NCI-H2081 (cell line): ENCODE data around the gene FAM135A.
"Not testable (repeated sequence)": the region's sequence is repeated elsewhere in the genome, so short reads cannot be mapped to it uniquely, and the experiment has no call there.

ENCODE experiments used
- DNase-seq, 2 experiments: peaks; one replicate each; lab custom pipeline; 2025; lab: John Stamatoyannopoulos, UW

The FAM135A gene

DNA sequence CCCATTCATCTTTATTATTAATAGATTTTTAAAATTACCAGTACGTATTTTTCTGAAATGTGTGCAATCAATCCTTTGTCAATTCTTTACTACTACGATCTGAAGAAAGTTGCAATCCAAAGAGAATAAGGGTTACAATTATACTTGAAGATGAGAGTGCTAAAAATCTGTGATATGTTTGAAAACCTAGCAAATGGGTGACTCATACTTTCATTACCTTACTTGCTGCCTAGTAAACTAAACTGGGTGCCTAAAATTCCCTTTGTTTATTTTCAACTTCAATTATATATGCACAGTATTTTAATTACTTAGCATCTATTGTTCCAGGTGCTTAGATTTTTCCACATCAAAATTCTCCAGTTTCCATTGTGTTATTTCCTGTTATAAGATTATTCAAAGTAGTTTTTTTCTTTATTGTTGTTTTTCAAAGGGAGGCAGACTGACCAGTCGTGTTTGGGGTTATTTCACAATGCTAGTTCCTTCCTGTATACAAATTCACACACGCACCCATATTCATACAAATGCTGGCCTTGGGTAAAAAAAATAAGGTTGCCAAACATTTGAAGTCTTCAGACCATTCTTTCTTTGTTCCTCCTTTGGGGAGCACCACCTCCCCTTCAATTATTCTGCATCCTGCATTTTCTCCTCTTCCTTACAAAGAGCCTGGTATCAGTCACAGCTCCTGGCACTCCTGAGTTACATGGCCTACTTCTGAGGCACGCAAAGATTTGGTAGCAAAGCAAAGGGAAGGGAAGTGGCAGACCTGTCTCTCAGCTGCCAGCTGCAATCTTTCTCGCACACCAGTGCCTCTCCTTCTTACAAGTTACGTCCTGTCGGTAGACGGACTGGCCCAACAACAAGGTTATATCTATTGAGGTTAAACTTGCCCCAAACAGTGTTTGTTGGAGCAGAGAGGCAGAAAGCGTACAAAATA lies 16.2 kb upstream of the FAM135A start:
- no peak for DNase-seq

- peak; percentile 7 to 35 for DNase-seq
These were observed 14.3 kb upstream of the FAM135A start for GRCh38 chr6:70398783-70399728.

GRCh38 chr6:70404658-70405057 lies 8.7 kb upstream of the FAM135A start:
- DNase-seq, result no peak

DNA sequence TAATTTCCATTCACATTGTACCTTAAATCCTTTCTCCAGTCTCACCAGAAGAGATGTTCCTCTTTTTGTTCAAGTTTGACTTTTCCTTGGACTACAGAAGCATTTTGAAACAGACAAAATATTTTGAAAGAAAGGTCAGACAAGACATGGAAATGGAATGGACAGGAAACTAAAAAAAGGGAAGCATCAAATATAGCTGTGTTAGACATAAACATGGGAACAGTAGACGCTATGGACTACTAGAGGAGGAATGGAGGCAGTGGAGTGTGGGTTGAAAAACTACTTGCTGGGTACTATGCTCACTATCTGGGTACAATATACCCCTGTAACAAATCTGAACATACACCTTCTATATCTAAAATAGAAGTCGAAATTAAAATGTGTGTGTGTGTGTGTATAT lies 4.1 kb upstream of the FAM135A start:
- no peak for DNase-seq

DNA sequence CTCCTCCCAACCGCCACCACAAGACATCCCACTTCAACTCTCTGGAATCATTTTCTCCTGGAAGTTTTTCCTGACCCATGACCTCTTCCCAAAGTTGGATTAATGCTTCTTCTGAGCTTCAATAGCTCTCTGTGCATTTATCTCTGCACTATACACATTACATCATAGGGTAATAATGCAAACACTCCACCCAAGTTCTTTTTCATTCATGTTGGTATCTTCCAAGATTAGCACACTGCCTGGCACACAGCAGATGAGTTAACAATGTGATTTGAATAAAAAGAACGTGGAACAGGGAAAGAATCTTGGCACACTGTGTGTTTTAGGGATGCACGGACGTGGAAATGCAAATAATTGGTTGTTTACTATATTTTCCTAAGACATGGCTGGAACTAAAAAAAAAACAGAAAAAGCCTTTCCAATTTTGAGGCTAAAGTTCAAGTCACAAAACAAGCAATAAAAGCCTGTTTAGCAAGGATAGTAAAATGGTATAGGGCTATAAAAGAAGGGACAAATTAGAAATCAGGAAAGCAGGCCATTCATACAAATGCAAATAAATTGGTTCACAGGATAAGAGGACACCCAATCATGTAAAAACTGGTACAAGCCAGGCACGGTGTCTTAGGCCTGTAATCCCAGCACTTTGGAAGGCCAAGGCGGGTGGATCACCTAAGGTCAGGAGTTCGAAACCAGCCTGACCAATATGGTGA lies 1.6 kb upstream of the FAM135A start:
- DNase-seq, result no peak

- no peak for DNase-seq
These were observed 825 bp upstream of the FAM135A start for GRCh38 chr6:70412252-70413113.

DNA sequence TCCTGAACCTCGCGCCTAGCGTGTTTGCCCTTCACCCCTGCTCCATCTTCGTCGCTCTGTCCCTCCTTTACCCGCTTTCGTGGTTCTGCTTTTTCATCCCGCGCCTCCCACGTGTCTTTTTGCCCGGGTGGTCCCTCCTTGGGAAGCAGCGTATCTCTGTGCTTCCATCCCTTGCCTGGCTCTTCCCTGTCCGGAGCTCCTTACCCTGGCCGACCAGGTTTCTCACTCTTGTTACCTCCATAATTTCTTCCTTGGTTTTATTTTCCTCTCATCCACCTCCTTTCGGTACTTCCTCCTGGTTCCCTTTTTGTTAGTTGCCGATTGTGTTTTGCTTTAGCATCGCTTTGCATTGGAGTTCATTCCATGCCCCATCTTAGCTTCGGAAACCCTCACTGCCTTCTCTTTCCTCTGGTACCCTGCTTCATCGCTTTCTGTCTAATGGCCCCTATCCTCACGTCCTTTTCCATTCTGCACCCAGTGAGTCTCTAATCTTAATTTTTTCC lies 735 bp downstream of the FAM135A start:
- DNase-seq, result peak in 1 of 2 experiments; percentile 26

- no peak for DNase-seq
These were observed 1.5 kb downstream of the FAM135A start for GRCh38 chr6:70414813-70415212.

DNA sequence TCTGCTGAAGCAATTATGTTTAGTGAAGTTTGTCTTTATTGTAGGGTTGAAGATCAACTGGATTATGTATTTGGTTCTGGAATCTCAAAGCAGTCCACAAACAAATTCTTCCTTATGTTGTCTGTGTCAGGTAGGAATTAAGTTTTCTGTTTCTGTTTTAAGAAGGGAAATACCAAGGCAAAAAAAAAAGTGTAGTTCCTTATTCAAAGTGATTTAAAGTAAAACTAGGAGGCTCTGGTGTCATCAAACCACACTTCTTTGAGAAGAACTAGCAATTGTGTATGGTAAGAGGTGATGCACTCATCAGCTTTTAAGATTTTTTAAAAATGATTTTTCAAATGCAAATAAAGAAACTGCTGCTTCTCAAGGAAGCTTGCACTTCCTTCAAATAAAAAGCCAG lies 1.9 kb downstream of the FAM135A start:
- no peak for DNase-seq

- no peak for DNase-seq
These were observed 2.4 kb downstream of the FAM135A start for GRCh38 chr6:70415660-70416059.

- no peak for DNase-seq
These were observed 8.2 kb downstream of the FAM135A start for GRCh38 chr6:70421509-70421908.

- DNase-seq, result no peak
These were observed 10.2 kb downstream of the FAM135A start for GRCh38 chr6:70423189-70424134.

- no peak for DNase-seq
These were observed 11.0 kb downstream of the FAM135A start for GRCh38 chr6:70424291-70424690.

DNA sequence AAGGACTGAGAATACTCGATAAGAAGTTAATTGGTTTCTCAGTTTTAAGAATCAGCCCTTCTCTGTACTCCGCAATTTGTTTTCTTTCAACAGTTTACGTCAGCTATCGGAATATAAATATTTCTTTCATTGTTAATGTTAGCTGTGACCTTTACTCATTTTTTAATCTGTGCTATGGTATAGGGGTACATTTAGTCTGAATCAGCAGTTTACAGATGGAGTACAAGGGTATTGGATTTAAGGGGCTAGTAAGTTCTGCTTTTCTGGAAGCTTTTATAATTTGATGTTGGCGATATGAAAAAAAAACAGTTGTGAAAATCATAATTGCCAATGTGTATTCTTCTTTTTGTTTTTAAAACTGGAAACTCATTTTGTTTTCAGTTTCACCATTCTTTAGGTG lies 23.0 kb downstream of the FAM135A start:
- no peak for DNase-seq

DNA sequence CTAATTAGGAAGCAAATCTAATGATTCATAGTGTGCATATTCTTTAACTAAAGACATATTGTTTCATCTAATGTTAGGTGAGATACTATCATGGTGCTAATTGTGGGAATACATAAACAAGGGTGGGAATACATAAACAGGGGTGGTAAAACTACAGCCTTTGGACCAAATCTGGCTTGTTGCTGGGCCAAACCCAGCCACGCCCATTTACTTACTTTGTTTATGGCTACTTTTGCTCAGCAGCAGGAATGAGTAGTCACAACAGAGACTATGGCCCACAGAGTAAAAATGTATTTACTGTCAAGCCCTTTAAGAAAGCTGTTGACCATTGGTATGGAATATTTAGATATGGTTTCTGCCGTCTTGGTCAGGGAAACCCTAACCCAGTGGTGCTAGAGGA lies 31.7 kb downstream of the FAM135A start:
- no peak for DNase-seq

GRCh38 chr6:70447343-70448070 lies 34.2 kb downstream of the FAM135A start:
- not testable (repeated sequence) for DNase-seq

GRCh38 chr6:70453899-70454298 lies 40.6 kb downstream of the FAM135A start:
- DNase-seq, result not testable (repeated sequence)

GRCh38 chr6:70456735-70457134 lies 43.4 kb downstream of the FAM135A start:
- DNase-seq, result no peak

- no peak for DNase-seq
These were observed 45.9 kb downstream of the FAM135A start for GRCh38 chr6:70459235-70459634.
